Endothelial cell of umbilical vein (primary cell): ENCODE measurements around the gene PALD1. TPM values are rescaled to one million over a fixed set of nuclear protein-coding genes. Genes with fewer than 3 reads are reported as not detected.
A peak's percentile ranks its signal among the peaks of the same experiment; 100 is the strongest.

Experiments used
- BruUV-seq: library from RNA; stranded (reverse); fragments of 400-500 nt; replicated peaks from 2 replicates; lab custom pipeline; 2021; lab: Mats Ljungman, UMichigan
- CTCF ChIA-PET: fragments of 300-600, 350-600 bp; sonication (Branson Sonifier 250); formaldehyde crosslinking; loops from one replicate; lab custom pipeline; 2021; ENCODE audit warnings: antibody characterized with exemption, inconsistent platforms; lab: Charles Lee
- POLR2A ChIA-PET: fragments of 300-600, 350-600 bp; sonication (Branson Sonifier 250); formaldehyde crosslinking; loops from one replicate; lab custom pipeline; 2021; ENCODE audit warnings: antibody characterized with exemption, inconsistent platforms; lab: Charles Lee
- DNase-seq: peaks from one replicate; pipeline ENCODE4 v3.0.0-alpha.2; 2011; ENCODE audit warnings: low read depth, low spot score
- FAIRE-seq: peaks from 2 replicates; lab custom pipeline; 2011; peaks lifted over from hg19 to GRCh38; lab: Jason Lieb, UNC
- H2AFZ ChIP-seq: 2 replicates; pipeline ENCODE4 v1.6.0; 2012; ENCODE audit warnings: low read depth, low read length, control low read depth, inconsistent platforms
- H3K27ac ChIP-seq: 2 replicates; pipeline ENCODE4 v1.5.1; 2011; ENCODE audit warnings: low read depth, mild to moderate bottlenecking, control low read depth, low read length, moderate library complexity; ENCODE audit not compliant: insufficient read depth
- H3K27me3 ChIP-seq, 2 experiments: 2 replicates each; pipeline versions ENCODE4 v1.6.0 to v1.6.1; 2011; ENCODE audit warnings: low read length in 2 of 2, mixed read lengths in 1 of 2; ENCODE audit not compliant: control insufficient read depth in 2 of 2, insufficient read depth in 2 of 2
- H3K36me3 ChIP-seq, 2 experiments: 2 replicates in 1 of 2; 3 replicates in 1 of 2; pipeline ENCODE4 v1.5.1; 2011; ENCODE audit warnings: low read length in 2 of 2, mild to moderate bottlenecking in 1 of 2, moderate library complexity in 1 of 2; ENCODE audit not compliant: control insufficient read depth in 2 of 2, insufficient read depth in 2 of 2; ENCODE audit errors: extremely low read depth in 1 of 2
- H3K4me1 ChIP-seq: 3 replicates; pipeline ENCODE4 v1.5.1; 2011; ENCODE audit warnings: mild to moderate bottlenecking, low read length; ENCODE audit not compliant: control insufficient read depth, insufficient read depth; ENCODE audit errors: extremely low read depth
- H3K4me2 ChIP-seq: 2 replicates; pipeline ENCODE4 v1.6.1; 2011; ENCODE audit warnings: low read length, control low read depth, mixed read lengths; ENCODE audit not compliant: insufficient read depth
- H3K4me3 ChIP-seq, 3 experiments: fragments of 200-600 bp in 1 of 3; sonication (generic), shearing (Covaris generic) in 1 of 3; replicated peaks in 1 of 3; 2 replicates each; pipeline ENCODE4 v1.5.1; 2011 to 2016; ENCODE audit warnings: control low read depth in 3 of 3, low read length in 3 of 3, mild to moderate bottlenecking in 2 of 3, inconsistent platforms in 1 of 3, low read depth in 1 of 3, moderate library complexity in 1 of 3; ENCODE audit not compliant: insufficient read depth in 1 of 3
- H3K79me2 ChIP-seq: 2 replicates; pipeline ENCODE4 v1.6.0; 2012; ENCODE audit warnings: low read length, inconsistent platforms; ENCODE audit not compliant: control insufficient read depth, insufficient read depth
- H3K9ac ChIP-seq: replicated peaks from 2 replicates; pipeline ENCODE3; 2011; ENCODE audit warnings: low read length, control low read depth; ENCODE audit not compliant: insufficient read depth; ENCODE audit errors: extremely low read depth
- H3K9me1 ChIP-seq: replicated peaks from 3 replicates; pipeline ENCODE4 v1.6.0; 2011; ENCODE audit warnings: mild to moderate bottlenecking, low read length; ENCODE audit not compliant: control insufficient read depth, insufficient read depth; ENCODE audit errors: extremely low read depth
- H3K9me3 ChIP-seq: replicated peaks from 2 replicates; pipeline ENCODE4 v1.5.1; 2012; ENCODE audit warnings: low read length, inconsistent platforms; ENCODE audit not compliant: control insufficient read depth, insufficient read depth
- H4K20me1 ChIP-seq: replicated peaks from 2 replicates; pipeline ENCODE3; 2011; ENCODE audit warnings: mild to moderate bottlenecking, low read length; ENCODE audit not compliant: control insufficient read depth, insufficient read depth; ENCODE audit errors: extremely low read depth
- CTCF ChIP-seq, 2 donors: IDR thresholded peaks; 1 replicate in 1 of 2; 2 replicates in 1 of 2; pipeline ENCODE4 v1.5.1; 2011; ENCODE audit warnings: low read length in 2 of 2, mild to moderate bottlenecking in 2 of 2, moderate library complexity in 2 of 2, control low read depth in 1 of 2, inconsistent platforms in 1 of 2, low read depth in 1 of 2; ENCODE audit not compliant: insufficient read depth in 1 of 2; ENCODE audit errors: extremely low read depth in 1 of 2
- FOS ChIP-seq: IDR thresholded peaks from 2 replicates; pipeline ENCODE4 v1.6.1; 2011; ENCODE audit warnings: mild to moderate bottlenecking, low read length, moderate library complexity, borderline replicate concordance; ENCODE audit not compliant: insufficient read depth
- POLR2A ChIP-seq: IDR thresholded peaks from 2 replicates; pipeline ENCODE4 v1.6.1; 2012; ENCODE audit warnings: low read depth, mild to moderate bottlenecking, control low read depth, low read length
- dilution Hi-C: fragments of 300-500 bp; cut with MboI; formaldehyde crosslinking; loops from one replicate; pipeline ENCODE4 v1.15.0; 2019; ENCODE audit warnings: low sequenced_read_pairs; ENCODE audit not compliant: extremely low pct_ligation_motif_present
- intact Hi-C: fragments of 100-400 bp; cut with micrococcal nuclease; formaldehyde crosslinking; loops from one replicate; pipeline ENCODE4 v1.10.0; 2022
- polyA plus RNA-seq, 4 experiments: library from polyadenylated mRNA; depleted of rRNA in 3 of 4; stranded (reverse) in 3 of 4; unstranded in 1 of 4; fragments of >200 nt; gene quantifications; 2 replicates each; pipeline versions ENCODE4 v1.2.1 to v1.2.3, GENCODE V29; 2011 to 2012; ENCODE audit warnings: missing spikeins in 1 of 4
- total RNA-seq: library from RNA; stranded (reverse); gene quantifications from 2 replicates; pipeline ENCODE4 v1.2.3, GENCODE V29; 2021

PALD1 gene
- total and polyA plus RNA-seq, 2 donors (not counting 3 experiments of a cell fraction or from before 2014, with no cell fraction given), result 16.6 to 73.3 TPM

DNA sequence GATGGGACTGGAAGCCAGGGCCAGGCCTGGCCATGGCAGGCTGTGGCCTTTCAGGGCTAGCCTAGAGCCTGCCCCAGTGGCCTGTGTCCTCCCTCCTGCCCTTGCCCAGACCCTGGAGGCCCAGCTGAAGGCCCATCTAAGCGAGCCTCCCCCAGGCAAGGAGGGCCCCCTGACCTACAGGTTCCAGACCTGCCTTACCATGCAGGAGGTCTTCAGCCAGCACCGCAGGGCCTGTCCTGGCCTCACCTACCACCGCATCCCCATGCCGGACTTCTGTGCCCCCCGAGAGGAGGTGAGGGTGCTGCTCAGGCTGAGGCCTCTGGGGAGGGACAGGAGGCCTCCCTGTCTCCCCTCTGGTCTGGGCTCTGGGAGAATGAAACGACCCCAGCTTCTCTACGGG, 60.9 kb downstream of the PALD1 start:
- Histone ChIP-seq H3K36me3 (peaks cover 3 to 4% of the 10 kb centered on the region in 2 experiments), H2AFZ (no peak overlapping the region), H3K27me3 (no peaks in the 10 kb centered on the region), H3K9me3 (no peaks in the 10 kb centered on the region), H3K79me2 (no peaks in the 10 kb centered on the region), H3K9ac (no peak overlapping the region), H3K4me3 (no peak overlapping the region), H3K4me1 (no peaks in the 10 kb centered on the region), H4K20me1 (no peaks in the 10 kb centered on the region), H3K27ac (no peak overlapping the region), H3K4me2 (no peak overlapping the region), H3K9me1 (no peaks in the 10 kb centered on the region)
- no peak for DNase-seq
- no TSS peak for BruUV-seq
- dilution Hi-C loops, result no loop called here
- CTCF ChIA-PET, result interaction anchor here (12.4 kb wide), 1 partner anchor 78 kb away, joined by 196 read pairs; no protein-coding TSS in a partner anchor
- no peak for FAIRE-seq
- POLR2A ChIA-PET, result no interaction called here
- intact Hi-C loops, result no loop called here
- TF ChIP-seq POLR2A, result no peak

- peak; percentile 78 to 84 for TF ChIP-seq CTCF (IDR thresholded peaks at IDR 0.05; ENCODE audit: extremely low read depth in 1 of 2, insufficient read depth in 1 of 2, low read depth in 1 of 2, low read length in 2 of 2)
- TF ChIP-seq FOS, result no peak
- dilution Hi-C loops, result no loop called here
- Histone ChIP-seq H3K4me1 (no peaks in the 10 kb centered on the region), H3K27ac (no peak overlapping the region), H3K36me3 (peaks cover 3 to 4% of the 10 kb centered on the region in 2 experiments), H3K9me1 (no peaks in the 10 kb centered on the region), H2AFZ (no peak overlapping the region), H3K9ac (no peak overlapping the region), H3K4me2 (no peak overlapping the region), H3K79me2 (no peaks in the 10 kb centered on the region), H4K20me1 (no peaks in the 10 kb centered on the region), H3K27me3 (no peaks in the 10 kb centered on the region), H3K4me3 (no peak overlapping the region), H3K9me3 (no peaks in the 10 kb centered on the region)
- peak; percentile 24 for DNase-seq
- intact Hi-C loops, result loop anchor here (1.0 kb wide), 2 partner anchors 79 to 161 kb away; no protein-coding TSS in a partner anchor
- FAIRE-seq, result no peak
- POLR2A ChIA-PET, result no interaction called here
- no TSS peak for BruUV-seq
- CTCF ChIA-PET, result interaction anchor here (0.8 to 12.4 kb wide), 5 partner anchors 9 to 319 kb away, joined by 3 to 196 read pairs (median 4); no protein-coding TSS in a partner anchor
Observed at GRCh38 chr10:70540089-70540788, 61.7 kb downstream of the PALD1 start.
